ENCODE measurements around the gene NPFFR1.

Gene NPFFR1

DNA sequence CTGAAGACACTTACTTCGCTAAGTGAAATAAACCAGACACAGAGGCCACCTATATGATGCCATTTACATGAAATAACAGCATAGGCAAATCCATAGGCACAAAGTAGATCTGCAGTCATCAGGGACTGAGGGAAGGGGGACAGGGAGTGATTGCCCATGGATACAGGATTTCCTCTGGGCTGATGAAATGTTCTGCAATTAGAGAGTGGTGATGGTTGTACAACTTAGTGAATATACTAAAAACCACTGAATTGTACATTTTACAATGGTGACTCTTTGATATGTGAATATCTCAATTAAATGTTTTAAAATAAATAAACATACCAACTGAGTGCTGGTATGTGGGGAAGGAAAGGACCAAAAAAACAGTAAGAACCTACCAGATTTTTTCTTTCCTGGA lies 70.9 kb downstream of the NPFFR1 start:
- no peak for DNase-seq

GRCh38 chr10:70212277-70212676 lies 71.5 kb downstream of the NPFFR1 start:
- no peak for DNase-seq

DNA sequence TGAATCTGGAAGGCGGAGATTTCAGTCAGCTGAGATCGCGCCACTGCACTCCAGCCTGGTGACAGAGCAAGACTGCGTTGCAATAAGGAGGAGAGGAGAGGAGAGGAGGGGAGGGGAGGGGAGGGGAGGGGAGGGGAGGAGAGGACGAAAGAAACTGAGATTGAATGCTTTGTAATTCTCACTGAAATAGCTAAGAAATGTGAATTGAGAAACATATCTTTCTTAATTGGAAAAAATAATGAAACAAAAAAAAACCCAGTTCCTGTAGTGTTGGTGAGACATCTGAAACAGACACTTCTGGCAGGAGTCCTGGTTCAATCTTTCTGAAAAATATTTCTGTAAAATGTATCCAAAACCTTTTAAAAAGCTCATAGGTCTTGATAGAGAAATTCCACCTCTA lies 77.0 kb downstream of the NPFFR1 start:
- DNase-seq = no peak

DNA sequence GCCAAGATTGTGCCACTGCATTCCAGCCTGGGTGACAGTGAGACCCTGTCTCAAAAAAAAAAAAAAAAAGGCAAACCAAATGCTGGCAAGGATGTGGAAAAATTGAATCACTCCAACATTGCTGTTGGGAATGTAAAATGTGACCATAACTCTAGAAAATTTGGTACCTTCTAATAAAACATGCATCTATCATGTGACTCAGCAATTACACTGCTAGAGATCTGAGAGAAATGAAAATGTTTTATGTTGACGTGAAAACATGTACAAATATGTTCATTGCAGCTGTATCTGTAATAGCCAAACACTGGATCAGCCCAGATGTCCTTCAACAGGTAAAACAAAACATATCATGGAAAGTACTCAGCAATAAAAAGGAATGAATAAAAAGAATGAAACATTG lies 82.7 kb downstream of the NPFFR1 start:
- no peak for DNase-seq

DNA sequence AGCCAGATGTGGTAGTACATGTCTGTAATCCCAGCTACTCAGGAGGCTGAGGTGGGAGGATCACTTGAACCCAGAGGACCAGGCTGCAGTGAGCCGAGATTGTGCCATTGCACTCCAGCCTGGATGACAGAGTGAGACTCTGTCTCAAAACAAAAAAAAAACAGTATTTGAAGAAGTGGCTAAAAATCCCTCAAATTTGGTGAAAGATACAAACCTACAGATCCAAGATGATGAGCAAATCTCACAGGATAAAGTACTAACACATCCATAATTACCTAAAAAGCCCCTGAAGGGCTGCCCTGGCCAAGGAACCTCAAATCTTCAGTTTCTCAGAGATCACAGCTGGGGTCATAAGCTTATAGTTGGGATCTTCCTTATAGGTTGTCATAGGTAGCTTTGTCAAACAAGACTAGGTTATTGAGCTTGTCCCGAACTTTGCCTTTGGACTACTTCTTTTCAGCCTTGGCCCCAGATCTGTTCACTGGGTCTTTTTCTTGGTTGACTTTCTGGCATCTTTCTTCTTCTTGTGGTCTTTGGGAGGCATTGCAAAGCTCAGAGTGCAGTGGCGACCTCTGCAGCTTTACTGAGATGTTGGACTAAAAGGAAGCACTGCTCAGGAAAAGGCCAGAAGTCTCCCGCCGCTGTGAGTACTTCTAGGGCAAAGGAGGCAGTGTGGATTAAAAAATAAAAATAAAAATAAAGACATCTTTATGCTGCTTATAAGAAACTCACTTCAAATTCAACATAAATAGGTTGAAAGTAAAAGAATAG lies 84.9 kb downstream of the NPFFR1 start:
- DNase-seq = no peak

Measured in NCI-H446 (cell line).